HFF-Myc (cell line): ENCODE measurements around the gene POU5F1.

ENCODE experiments used
- DNase-seq: peaks from one replicate; pipeline ENCODE4 v3.0.0-alpha.2; 2011; ENCODE audit warnings: low read depth; ENCODE audit errors: extremely low read depth
- H3K4me3 ChIP-seq: replicated peaks from 2 replicates; pipeline ENCODE4 v1.5.1; 2011; ENCODE audit warnings: low read depth, mild to moderate bottlenecking, control low read depth, low read length
- CTCF ChIP-seq: IDR thresholded peaks from 2 replicates; pipeline ENCODE4 v1.5.1; 2012; ENCODE audit warnings: mild to moderate bottlenecking, low read depth, low read length, control low read depth; ENCODE audit errors: missing control alignments

Gene POU5F1

DNA sequence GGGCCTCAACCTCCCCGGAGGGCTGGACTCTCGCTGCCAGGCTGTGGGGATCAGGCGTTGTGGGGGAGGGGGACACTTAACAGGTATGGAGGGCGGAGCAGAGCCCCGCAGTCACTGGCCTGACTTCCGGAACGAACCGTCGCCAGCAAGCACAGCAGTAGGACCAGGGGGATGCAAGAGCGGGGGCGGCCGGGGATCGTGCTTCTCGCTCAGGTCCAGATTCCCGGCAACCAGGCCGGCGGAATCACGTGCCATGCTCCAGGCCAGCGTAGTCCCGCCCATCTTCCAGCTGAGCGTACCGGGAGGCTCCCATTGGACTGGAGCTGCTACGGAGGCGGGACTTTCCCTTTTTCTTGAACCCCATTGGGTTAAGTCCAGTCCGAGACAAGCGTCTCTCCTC lies 10.0 kb upstream of the POU5F1 start:
- no peak overlapping the region for H3K4me3 ChIP-seq
- DNase-seq = no peak

GRCh38 chr6:31179896-31180295 lies 9.4 kb upstream of the POU5F1 start:
- no peak for DNase-seq
- no peak overlapping the region for H3K4me3 ChIP-seq
- no peak for TF ChIP-seq CTCF

More for the DNA sequence above, 10.0 kb upstream of the POU5F1 start:
- TF ChIP-seq CTCF = no peak

DNA sequence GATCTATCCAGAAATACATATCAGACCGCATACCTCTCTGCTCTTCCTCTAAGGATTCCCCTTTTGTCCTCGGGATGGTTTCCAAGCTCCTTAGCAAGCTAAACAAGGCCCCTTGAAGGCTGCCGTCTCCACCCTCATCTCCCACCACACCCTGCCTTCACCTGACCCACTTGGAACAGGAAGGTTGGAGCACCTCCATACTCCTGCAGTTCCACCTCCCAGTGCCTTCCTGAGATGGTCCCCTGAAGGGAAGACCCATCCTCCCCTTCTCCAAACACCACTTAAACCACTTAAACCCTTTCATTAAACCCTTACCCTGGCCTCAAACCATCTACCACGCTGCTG lies 8.5 kb upstream of the POU5F1 start:
- TF ChIP-seq CTCF = no peak
- H3K4me3 ChIP-seq = no peak overlapping the region
- no peak for DNase-seq

GRCh38 chr6:31178143-31179041 lies 7.9 kb upstream of the POU5F1 start:
- H3K4me3 ChIP-seq = no peak overlapping the region
- TF ChIP-seq CTCF = no peak
- no peak for DNase-seq

DNA sequence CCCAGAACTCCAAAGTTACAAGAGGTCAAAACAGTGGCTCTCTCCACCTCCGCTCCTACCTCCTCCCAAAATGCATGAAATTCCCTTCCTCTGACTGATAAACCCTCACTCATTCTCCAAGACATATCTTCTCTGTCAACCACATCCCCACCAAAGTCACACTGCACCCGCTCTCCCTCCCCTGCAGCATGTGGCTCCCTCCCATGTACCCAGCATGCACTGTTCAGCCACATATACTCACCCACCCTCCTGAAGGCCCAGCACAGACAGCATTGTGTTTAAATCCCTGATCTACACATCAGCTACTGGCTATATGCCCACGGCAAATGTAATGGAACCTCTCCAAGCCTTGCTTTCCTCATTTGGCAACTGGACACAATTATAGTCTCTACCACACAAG lies 5.5 kb upstream of the POU5F1 start:
- no peak overlapping the region for H3K4me3 ChIP-seq
- no peak for DNase-seq
- no peak for TF ChIP-seq CTCF

GRCh38 chr6:31174378-31174777 lies 3.9 kb upstream of the POU5F1 start:
- TF ChIP-seq CTCF = no peak
- no peak for DNase-seq
- H3K4me3 ChIP-seq = no peak overlapping the region
